Tibial artery (tissue), 4 donors: ENCODE results near the gene INPP5F.
"Not testable (repeated sequence)": the region's sequence is repeated elsewhere in the genome, so short reads cannot be mapped to it uniquely, and the experiment has no call there.

ENCODE experiments used
- DNase-seq, 2 donors: peaks; one replicate each; pipeline ENCODE4 v3.0.0-alpha.2; 2019
- H3K27ac ChIP-seq, 2 donors: fragments of 200-600 bp; sonication (generic) in 1 of 2; 1 replicate in 1 of 2; 2 replicates in 1 of 2; pipeline ENCODE4 v1.5.1; 2018 to 2019; ENCODE audit warnings: mild to moderate bottlenecking in 1 of 2
- H3K27me3 ChIP-seq, 2 donors: fragments of 200-600 bp; sonication (generic) in 1 of 2; one replicate each; pipeline versions ENCODE4 v1.5.1 to v1.6.0; 2016 to 2019
- H3K36me3 ChIP-seq, 3 donors: fragments of 200-600 bp; sonication (generic) in 2 of 3; one replicate each; pipeline ENCODE4 v1.5.1; 2016 to 2019; ENCODE audit warnings: mild to moderate bottlenecking in 2 of 3
- H3K4me1 ChIP-seq, 4 donors: fragments of 200-600 bp; sonication (generic) in 2 of 4; 1 replicate in 3 of 4; 2 replicates in 1 of 4; pipeline ENCODE4 v1.5.1; 2016 to 2019
- H3K4me3 ChIP-seq, 2 donors: fragments of 200-600 bp; sonication (generic) in 1 of 2; 1 replicate in 1 of 2; 2 replicates in 1 of 2; pipeline ENCODE4 v1.5.1; 2018 to 2019; ENCODE audit warnings: mild to moderate bottlenecking in 2 of 2
- H3K9me3 ChIP-seq, 3 donors: fragments of 200-600 bp; sonication (generic) in 1 of 3; one replicate each; pipeline ENCODE4 v1.5.1; 2016 to 2019
- CTCF ChIP-seq, 2 experiments: fragments of 200-600 bp in 1 of 2; fragments of 450-650 bp in 1 of 2; IDR thresholded peaks; one replicate each; pipeline ENCODE4 v1.5.1; 2017 to 2019; ENCODE audit warnings: antibody characterized with exemption in 2 of 2, mild to moderate bottlenecking in 1 of 2, moderate library complexity in 1 of 2
- intact Hi-C: fragments of 100-400 bp; cut with DNase I; formaldehyde crosslinking; loops from one replicate; pipeline ENCODE4 v1.15.0; 2023; ENCODE audit warnings: low total_unique reads

The INPP5F gene

GRCh38 chr10:119701861-119702260, 24.0 kb upstream of the INPP5F start:
- no peak for TF ChIP-seq CTCF (IDR thresholded peaks at IDR 0.05)
- Histone ChIP-seq H3K36me3 (no peaks in the 10 kb centered on the region), H3K27ac (no peak overlapping the region), H3K9me3 (no peaks in the 10 kb centered on the region), H3K4me1 (peaks cover 0 to 16% (median 0%) of the 10 kb centered on the region in 4 donors), H3K27me3 (no peaks in the 10 kb centered on the region), H3K4me3 (no peak overlapping the region)
- DNase-seq = no peak
- intact Hi-C loops = loop anchor here (5.0 kb wide), 1 partner anchor 1155 kb away; no protein-coding TSS in a partner anchor

- no peak for DNase-seq
- Histone ChIP-seq H3K4me1 (peaks cover 0 to 12% (median 0%) of the 10 kb centered on the region in 4 donors), H3K36me3 (no peaks in the 10 kb centered on the region), H3K9me3 (no peaks in the 10 kb centered on the region), H3K27ac (no peak overlapping the region), H3K27me3 (no peaks in the 10 kb centered on the region), H3K4me3 (no peak overlapping the region)
- TF ChIP-seq CTCF (IDR thresholded peaks at IDR 0.05) = no peak
- intact Hi-C loops = loop anchor here (5.0 kb wide), 1 partner anchor 1155 kb away; no protein-coding TSS in a partner anchor
Measured at GRCh38 chr10:119702583-119702982, 23.3 kb upstream of the INPP5F start.

GRCh38 chr10:119703903-119704508, 21.8 kb upstream of the INPP5F start:
- no peak overlapping the region for H3K4me3 ChIP-seq
- H3K27me3 ChIP-seq = no peaks in the 10 kb centered on the region
- intact Hi-C loops = loop anchor here (5.0 kb wide), 1 partner anchor 1157 kb away; no protein-coding TSS in a partner anchor
- H3K4me1 ChIP-seq = peaks cover 0 to 11% (median 0%) of the 10 kb centered on the region in 4 donors
- H3K27ac ChIP-seq = no peak overlapping the region
- DNase-seq = no peak
- H3K36me3 ChIP-seq = no peaks in the 10 kb centered on the region
- H3K9me3 ChIP-seq = no peaks in the 10 kb centered on the region
- no peak for TF ChIP-seq CTCF (IDR thresholded peaks at IDR 0.05)

GRCh38 chr10:119705434-119705831, 20.4 kb upstream of the INPP5F start:
- no peak for TF ChIP-seq CTCF (IDR thresholded peaks at IDR 0.05)
- no peak overlapping the region for H3K27ac ChIP-seq
- intact Hi-C loops = no loop called here
- no peaks in the 10 kb centered on the region for H3K27me3 ChIP-seq
- no peaks in the 10 kb centered on the region for H3K9me3 ChIP-seq
- H3K36me3 ChIP-seq = no peaks in the 10 kb centered on the region
- DNase-seq = no peak
- no peak overlapping the region for H3K4me3 ChIP-seq
- H3K4me1 ChIP-seq = peaks cover 0 to 11% (median 0%) of the 10 kb centered on the region in 4 donors

- no peaks in the 10 kb centered on the region for H3K36me3 ChIP-seq
- H3K9me3 ChIP-seq = no peaks in the 10 kb centered on the region
- no peak for TF ChIP-seq CTCF (IDR thresholded peaks at IDR 0.05)
- H3K27ac ChIP-seq = no peak overlapping the region
- peaks cover 0 to 11% (median 0%) of the 10 kb centered on the region in 4 donors for H3K4me1 ChIP-seq
- intact Hi-C loops = no loop called here
- no peak overlapping the region for H3K4me3 ChIP-seq
- H3K27me3 ChIP-seq = no peaks in the 10 kb centered on the region
- DNase-seq = no peak
Measured at GRCh38 chr10:119706521-119707278, 19.1 kb upstream of the INPP5F start.

GRCh38 chr10:119707331-119707730, 18.5 kb upstream of the INPP5F start:
- H3K4me1 ChIP-seq = peaks cover 0 to 11% (median 0%) of the 10 kb centered on the region in 4 donors
- H3K4me3 ChIP-seq, H3K27ac ChIP-seq, DNase-seq, intact Hi-C loops, H3K27me3 ChIP-seq, H3K36me3 ChIP-seq, H3K9me3 ChIP-seq: not testable (repeated sequence)

- H3K4me1 ChIP-seq, intact Hi-C loops, H3K4me3 ChIP-seq, H3K9me3 ChIP-seq, H3K27me3 ChIP-seq, H3K36me3 ChIP-seq, DNase-seq, H3K27ac ChIP-seq: not testable (repeated sequence)
Measured at GRCh38 chr10:119710935-119711334, 14.9 kb upstream of the INPP5F start.
